CD8-positive, alpha-beta memory T cell (primary cell): ENCODE measurements around the gene LMNA. TPM values are rescaled to one million over a fixed set of nuclear protein-coding genes. Genes with fewer than 3 reads are reported as not detected.

Source experiments
- CTCF ChIA-PET: fragments of 350-600 bp; sonication (Branson Sonifier 250); formaldehyde crosslinking; loops from one replicate; lab custom pipeline; 2021; ENCODE audit warnings: antibody characterized with exemption; lab: Charles Lee
- POLR2A ChIA-PET: fragments of 350-600 bp; sonication (Branson Sonifier 250); formaldehyde crosslinking; loops from one replicate; lab custom pipeline; 2021; ENCODE audit warnings: antibody characterized with exemption; lab: Charles Lee
- DNase-seq, 5 donors: peaks; one replicate each; pipeline versions ENCODE4 v3.0.0 to v3.0.0-alpha.2; 2020 to 2022; ENCODE audit warnings: mixed read lengths in 1 of 5
- H3K27ac ChIP-seq: one replicate; pipeline ENCODE4 v1.7.0; 2013; ENCODE audit warnings: low read depth, mild to moderate bottlenecking, low read length, moderate library complexity
- H3K27me3 ChIP-seq: 2 replicates; pipeline ENCODE4 v1.7.0; 2013; ENCODE audit warnings: low read length, mild to moderate bottlenecking; ENCODE audit not compliant: insufficient read depth, poor library complexity, severe bottlenecking
- H3K36me3 ChIP-seq: 2 replicates; pipeline ENCODE4 v1.7.0; 2013; ENCODE audit warnings: mild to moderate bottlenecking, low read length, moderate library complexity; ENCODE audit not compliant: insufficient read depth
- H3K4me1 ChIP-seq: 2 replicates; pipeline ENCODE4 v1.7.0; 2013; ENCODE audit warnings: mild to moderate bottlenecking, low read length, moderate library complexity; ENCODE audit not compliant: insufficient read depth
- H3K4me3 ChIP-seq: 2 replicates; pipeline ENCODE4 v1.7.0; 2013; ENCODE audit warnings: mild to moderate bottlenecking, low read length
- H3K9me3 ChIP-seq: 2 replicates; pipeline ENCODE4 v1.7.0; 2013; ENCODE audit warnings: mild to moderate bottlenecking, low read length
- H3K27ac Mint-ChIP-seq, 8 donors: one replicate each; pipeline ENCODE4 v1.8.0; 2020 to 2021; ENCODE audit warnings: mixed read lengths in 8 of 8, mild to moderate bottlenecking in 6 of 8, inconsistent platforms in 3 of 8, moderate library complexity in 3 of 8
- H3K27me3 Mint-ChIP-seq, 2 donors: one replicate each; pipeline ENCODE4 v1.8.0; 2020 to 2021; ENCODE audit warnings: mixed read lengths in 2 of 2, mild to moderate bottlenecking in 1 of 2, moderate library complexity in 1 of 2
- H3K36me3 Mint-ChIP-seq, 3 donors: one replicate each; pipeline ENCODE4 v1.8.0; 2020 to 2021; ENCODE audit warnings: mixed read lengths in 3 of 3, inconsistent platforms in 1 of 3, mild to moderate bottlenecking in 1 of 3
- H3K4me1 Mint-ChIP-seq, 3 donors: one replicate each; pipeline ENCODE4 v1.8.0; 2020 to 2021; ENCODE audit warnings: mixed read lengths in 3 of 3, inconsistent platforms in 1 of 3, mild to moderate bottlenecking in 1 of 3
- H3K4me3 Mint-ChIP-seq, 7 donors: one replicate each; pipeline ENCODE4 v1.8.0; 2020 to 2021; ENCODE audit warnings: mixed read lengths in 7 of 7, mild to moderate bottlenecking in 6 of 7, moderate library complexity in 4 of 7, inconsistent platforms in 2 of 7
- H3K9me3 Mint-ChIP-seq, 5 donors: one replicate each; pipeline ENCODE4 v1.8.0; 2020 to 2022; ENCODE audit warnings: mixed read lengths in 5 of 5, mild to moderate bottlenecking in 3 of 5, moderate library complexity in 2 of 5, inconsistent platforms in 1 of 5
- polyA plus RNA-seq: library from polyadenylated mRNA; unstranded; fragments of 300-500 nt; fragmentation: Illumina TruSeq; gene quantifications from one replicate; pipeline ENCODE4 v1.2.3, GENCODE V29; 2021
- total RNA-seq, 2 experiments: library from RNA; stranded (reverse); gene quantifications; one replicate each; pipeline ENCODE4 v1.2.3, GENCODE V29; 2021

LMNA gene
- total and polyA plus RNA-seq, 3 experiments from 2014 or later = 13.9 to 335 (median 325) TPM

GRCh38 chr1:156096640-156097391 is 17.7 kb upstream of the LMNA start:
- Histone ChIP-seq H3K27me3 (no peaks in the 10 kb centered on the region), H3K27ac (peak overlapping the region; percentile 68), H3K4me3 (no peak overlapping the region), H3K9me3 (no peaks in the 10 kb centered on the region), H3K4me1 (peaks cover 22% of the 10 kb centered on the region), H3K36me3 (no peaks in the 10 kb centered on the region)
- CTCF ChIA-PET = interaction anchor here (0.8 to 22.4 kb wide), 16 partner anchors 10 to 146 kb away, joined by 3 to 702 read pairs (median 6); partner anchors contain the start of genes LMNA, MEX3A and PMF1
- H3K9me3 Mint-ChIP-seq = peaks cover 0 to 3% (median 0%) of the 10 kb centered on the region in 5 donors
- H3K4me3 Mint-ChIP-seq = peak overlapping the region; percentile 23 to 91 (median 64)
- DNase-seq = peak; percentile 77 to 94 (median 87)
- POLR2A ChIA-PET = interaction anchor here (1.0 to 1.9 kb wide), 2 partner anchors 10 to 18 kb away, joined by 3 to 10 read pairs; partner anchors contain the start of gene LMNA
- H3K4me1 Mint-ChIP-seq = peaks cover 32 to 46% (median 37%) of the 10 kb centered on the region in 3 donors
- peaks cover 0 to 5% of the 10 kb centered on the region in 2 donors for H3K27me3 Mint-ChIP-seq
- H3K27ac Mint-ChIP-seq = peak overlapping the region; percentile 93 to 100 (median 99)
- no peaks in the 10 kb centered on the region for H3K36me3 Mint-ChIP-seq

DNA sequence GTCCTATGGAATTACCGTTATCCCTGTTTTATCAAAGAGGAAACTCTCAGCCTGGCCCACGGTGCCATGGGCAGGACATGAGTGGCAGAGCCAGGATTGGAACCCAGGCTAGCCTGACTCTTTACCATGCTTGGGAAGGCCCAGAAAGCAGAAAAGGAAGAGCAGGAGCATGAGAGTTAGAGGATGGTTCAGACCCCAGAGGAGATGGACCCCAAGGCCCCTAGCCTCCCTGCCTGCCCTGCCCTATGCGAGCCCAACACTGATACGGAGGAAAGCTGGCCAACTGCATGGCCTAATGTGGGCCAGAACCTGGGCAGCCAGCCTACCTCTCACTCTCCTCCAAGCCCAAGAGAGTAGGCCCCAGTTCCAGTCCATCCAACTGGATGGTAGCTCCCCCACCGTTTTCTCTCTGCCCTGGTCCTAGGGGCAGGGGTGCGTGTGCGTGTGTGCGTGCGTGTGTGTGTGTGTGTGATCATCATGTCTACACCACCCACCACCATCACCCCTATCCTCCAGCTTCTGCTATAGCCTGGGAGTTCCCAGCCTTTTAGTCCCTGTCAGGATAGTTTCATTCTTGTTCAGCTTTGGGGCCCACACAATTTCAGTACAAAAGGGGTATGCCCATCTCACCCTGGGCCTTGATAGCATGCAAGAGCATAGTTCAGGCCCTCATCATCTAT is 16.9 kb upstream of the LMNA start:
- no peak for DNase-seq
- Mint-ChIP-seq H3K9me3 (peaks cover 0 to 3% (median 0%) of the 10 kb centered on the region in 5 donors), H3K36me3 (no peaks in the 10 kb centered on the region), H3K4me1 (peaks cover 32 to 46% (median 37%) of the 10 kb centered on the region in 3 donors), H3K4me3 (peak overlapping the region in 1 of 7 donors; percentile 72), H3K27ac (peak overlapping the region; percentile 93 to 100 (median 99)), H3K27me3 (peaks cover 0 to 5% of the 10 kb centered on the region in 2 donors)
- peak overlapping the region; percentile 68 for H3K27ac ChIP-seq
- no peaks in the 10 kb centered on the region for H3K36me3 ChIP-seq
- ChIA-PET POLR2A (interaction anchor here (1.0 to 1.9 kb wide), 2 partner anchors 9 to 18 kb away, joined by 3 to 10 read pairs; partner anchors contain the start of gene LMNA), CTCF (interaction anchor here (0.6 to 22.4 kb wide), 13 partner anchors 10 to 944 kb away, joined by 3 to 702 read pairs (median 7); partner anchors contain the start of genes LMNA, MEX3A and PMF1)
- H3K4me1 ChIP-seq = peaks cover 22% of the 10 kb centered on the region
- no peak overlapping the region for H3K4me3 ChIP-seq
- no peaks in the 10 kb centered on the region for H3K9me3 ChIP-seq
- no peaks in the 10 kb centered on the region for H3K27me3 ChIP-seq

GRCh38 chr1:156098784-156099183 is 15.7 kb upstream of the LMNA start:
- peaks cover 27% of the 10 kb centered on the region for H3K4me1 ChIP-seq
- Mint-ChIP-seq H3K27me3 (peaks cover 0 to 5% of the 10 kb centered on the region in 2 donors), H3K4me1 (peaks cover 41 to 55% (median 46%) of the 10 kb centered on the region in 3 donors), H3K36me3 (no peaks in the 10 kb centered on the region), H3K9me3 (peaks cover 0 to 3% (median 0%) of the 10 kb centered on the region in 5 donors), H3K4me3 (peak overlapping the region in 1 of 7 donors; percentile 11), H3K27ac (peak overlapping the region; percentile 89 to 100 (median 99))
- CTCF ChIA-PET = interaction anchor here (5.2 to 22.4 kb wide), 3 partner anchors 9 to 126 kb away, joined by 43 to 702 read pairs (median 88); partner anchors contain the start of gene LMNA
- DNase-seq = no peak
- no peak overlapping the region for H3K4me3 ChIP-seq
- POLR2A ChIA-PET = no interaction called here
- H3K9me3 ChIP-seq = no peaks in the 10 kb centered on the region
- H3K27me3 ChIP-seq = no peaks in the 10 kb centered on the region
- no peaks in the 10 kb centered on the region for H3K36me3 ChIP-seq
- no peak overlapping the region for H3K27ac ChIP-seq

DNA sequence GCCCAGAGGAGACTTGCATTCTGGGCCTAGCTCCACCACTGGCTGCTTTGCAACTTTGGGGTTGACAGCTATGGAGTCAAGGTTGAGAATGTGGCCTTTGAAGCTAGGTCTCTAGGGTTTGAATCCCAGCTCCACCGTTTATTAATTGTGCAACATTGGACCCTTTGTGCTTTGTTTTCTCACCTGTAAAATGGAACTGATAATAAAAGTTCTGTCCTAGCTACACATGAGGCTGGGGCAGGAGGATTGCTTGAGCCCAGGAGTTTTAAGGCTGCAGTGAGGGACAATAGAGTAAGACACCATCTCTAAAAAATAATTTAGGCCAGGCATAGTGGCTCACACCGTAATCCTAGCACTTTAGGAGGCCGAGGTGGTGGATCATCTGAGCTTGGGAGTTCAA is 15.2 kb upstream of the LMNA start:
- ChIA-PET CTCF (interaction anchor here (10.2 to 22.4 kb wide), 2 partner anchors 25 to 126 kb away, joined by 88 to 702 read pairs; partner anchors contain the start of gene LMNA), POLR2A (no interaction called here)
- H3K27me3 Mint-ChIP-seq = peaks cover 0 to 7% of the 10 kb centered on the region in 2 donors
- peak overlapping the region; percentile 11 to 100 (median 99) for H3K27ac Mint-ChIP-seq
- Histone ChIP-seq H3K27ac (no peak overlapping the region), H3K36me3 (no peaks in the 10 kb centered on the region), H3K4me3 (no peak overlapping the region), H3K27me3 (no peaks in the 10 kb centered on the region), H3K9me3 (no peaks in the 10 kb centered on the region), H3K4me1 (peaks cover 32% of the 10 kb centered on the region)
- DNase-seq = no peak
- H3K36me3 Mint-ChIP-seq = no peaks in the 10 kb centered on the region
- peaks cover 0 to 3% (median 0%) of the 10 kb centered on the region in 5 donors for H3K9me3 Mint-ChIP-seq
- no peak overlapping the region for H3K4me3 Mint-ChIP-seq
- peaks cover 45 to 60% (median 51%) of the 10 kb centered on the region in 3 donors for H3K4me1 Mint-ChIP-seq

DNA sequence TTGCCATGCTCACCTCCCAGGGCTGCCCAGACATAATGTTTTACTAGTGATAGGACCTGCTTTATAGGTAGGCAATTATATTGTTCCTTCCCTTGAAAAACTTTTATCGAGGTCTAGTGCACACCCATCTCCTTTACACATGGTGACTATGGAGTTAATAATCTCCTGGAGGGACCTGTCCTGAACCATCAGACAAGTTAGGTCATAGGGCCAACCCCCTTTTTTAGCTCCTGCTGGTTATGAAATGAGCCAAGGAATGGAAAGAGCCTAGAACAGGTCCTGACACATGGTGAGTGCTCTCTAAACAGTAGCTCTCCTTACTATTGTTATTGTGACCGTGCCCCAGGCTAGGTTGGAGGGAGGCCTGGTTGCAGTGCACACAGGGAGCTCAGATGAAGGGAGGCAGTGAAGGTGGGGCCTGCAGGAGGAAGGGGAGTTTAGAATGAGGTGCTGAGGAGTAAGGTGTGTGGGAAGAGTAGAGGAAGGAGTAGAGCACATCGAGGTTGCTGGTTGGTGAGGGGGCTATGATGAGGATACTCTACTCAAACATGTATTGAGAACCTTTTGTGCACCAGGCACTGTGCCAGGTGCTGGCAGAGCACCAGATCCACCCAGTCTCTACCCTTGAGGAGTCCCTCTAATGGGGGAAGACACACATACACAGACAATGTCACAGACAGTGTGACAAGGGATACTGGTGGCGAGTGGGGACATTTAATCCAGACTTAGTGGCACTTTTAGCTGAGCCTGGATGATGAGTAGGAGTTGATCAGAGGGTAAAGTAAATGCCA is 14.1 kb upstream of the LMNA start:
- H3K9me3 Mint-ChIP-seq = peaks cover 0 to 3% (median 0%) of the 10 kb centered on the region in 5 donors
- ChIA-PET POLR2A (no interaction called here), CTCF (interaction anchor here (22.4 kb wide), 1 partner anchor 23 kb away, joined by 702 read pairs; the partner anchor contains the start of gene LMNA)
- Histone ChIP-seq H3K9me3 (no peaks in the 10 kb centered on the region), H3K4me1 (peaks cover 43% of the 10 kb centered on the region), H3K36me3 (no peaks in the 10 kb centered on the region), H3K27ac (no peak overlapping the region), H3K27me3 (no peaks in the 10 kb centered on the region), H3K4me3 (no peak overlapping the region)
- peaks cover 53 to 71% (median 62%) of the 10 kb centered on the region in 3 donors for H3K4me1 Mint-ChIP-seq
- peak overlapping the region in 7 of 8 donors; percentile 38 to 100 (median 92) for H3K27ac Mint-ChIP-seq
- peaks cover 0 to 8% of the 10 kb centered on the region in 2 donors for H3K27me3 Mint-ChIP-seq
- peak overlapping the region in 1 of 7 donors; percentile 15 for H3K4me3 Mint-ChIP-seq
- DNase-seq = no peak
- H3K36me3 Mint-ChIP-seq = no peaks in the 10 kb centered on the region

- POLR2A ChIA-PET = no interaction called here
- peak overlapping the region in 7 of 8 donors; percentile 47 to 97 (median 90) for H3K27ac Mint-ChIP-seq
- H3K9me3 ChIP-seq = no peaks in the 10 kb centered on the region
These were observed 12.6 kb upstream of the LMNA start for GRCh38 chr1:156101880-156102279.

More at GRCh38 chr1:156101880-156102279, 12.6 kb upstream of the LMNA start:
- Mint-ChIP-seq H3K4me3 (no peak overlapping the region), H3K36me3 (no peaks in the 10 kb centered on the region), H3K4me1 (peaks cover 51 to 73% (median 64%) of the 10 kb centered on the region in 3 donors), H3K9me3 (peaks cover 0 to 3% (median 0%) of the 10 kb centered on the region in 5 donors), H3K27me3 (peaks cover 0 to 7% of the 10 kb centered on the region in 2 donors)
- Histone ChIP-seq H3K36me3 (no peaks in the 10 kb centered on the region), H3K27me3 (no peaks in the 10 kb centered on the region), H3K4me3 (no peak overlapping the region), H3K27ac (no peak overlapping the region), H3K4me1 (peaks cover 41% of the 10 kb centered on the region)
- CTCF ChIA-PET = interaction anchor here (22.4 kb wide), 1 partner anchor 22 kb away, joined by 702 read pairs; the partner anchor contains the start of gene LMNA
- no peak for DNase-seq
